Fibroblast of mammary gland (primary cell): ENCODE measurements around the gene SIX2.

Experiments used
- DNase-seq: peaks from one replicate; pipeline ENCODE4 v3.0.0-alpha.2; 2010; ENCODE audit warnings: low read depth
- H3K4me3 ChIP-seq: 2 replicates; pipeline ENCODE4 v1.5.1; 2011; ENCODE audit warnings: low read depth, mild to moderate bottlenecking, low read length, moderate library complexity; ENCODE audit not compliant: control insufficient read depth
- TF ChIP-seq, protein P1 (sequence below): conservative IDR thresholded peaks from 2 replicates; pipeline ENCODE4 v1.5.1; 2011; ENCODE audit warnings: low read depth, low read length, inconsistent platforms; ENCODE audit not compliant: control insufficient read depth, insufficient read depth

SIX2 gene

DNA sequence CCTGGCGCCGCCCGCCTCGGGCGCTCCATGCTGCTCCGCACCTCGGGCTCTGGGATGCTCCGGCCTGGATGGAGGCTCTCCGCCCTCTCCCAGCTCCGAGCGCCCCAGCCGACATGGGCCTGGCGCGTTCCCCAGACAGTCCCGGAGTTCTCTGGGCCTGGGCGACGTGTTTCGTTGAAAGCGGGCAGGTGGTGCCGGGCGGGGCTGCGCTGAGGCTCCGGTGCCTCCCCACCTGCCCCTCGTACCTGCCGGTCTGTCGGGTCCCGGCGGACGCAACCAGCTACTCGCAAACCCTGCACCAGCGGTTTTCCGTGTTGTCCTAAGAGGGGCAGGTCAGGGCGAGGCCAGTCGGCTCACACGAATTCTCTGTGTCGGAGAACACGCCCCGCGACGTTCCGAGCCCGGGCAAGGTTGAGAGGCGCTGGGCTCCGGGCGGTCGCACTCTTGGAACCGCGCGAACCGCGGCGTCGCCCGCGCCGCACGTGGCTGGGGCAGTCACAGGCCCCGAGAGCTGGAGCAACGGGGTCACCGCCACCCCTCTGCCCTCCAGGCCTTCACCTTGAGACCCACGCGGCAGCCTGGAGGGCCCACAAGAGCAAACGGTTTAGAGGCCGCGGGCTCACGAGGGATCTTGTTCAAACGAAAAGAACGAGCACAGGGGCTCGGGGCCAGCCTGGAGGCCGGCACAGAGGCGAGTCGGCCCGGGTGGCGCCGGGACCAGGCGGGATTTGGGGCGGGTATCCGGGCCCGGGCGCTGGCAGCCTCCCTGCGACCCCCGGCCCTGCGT, 4.2 kb upstream of the SIX2 start:
- H3K4me3 ChIP-seq = peak overlapping the region; percentile 12
- no peak for DNase-seq
- TF ChIP-seq, protein P1, sequence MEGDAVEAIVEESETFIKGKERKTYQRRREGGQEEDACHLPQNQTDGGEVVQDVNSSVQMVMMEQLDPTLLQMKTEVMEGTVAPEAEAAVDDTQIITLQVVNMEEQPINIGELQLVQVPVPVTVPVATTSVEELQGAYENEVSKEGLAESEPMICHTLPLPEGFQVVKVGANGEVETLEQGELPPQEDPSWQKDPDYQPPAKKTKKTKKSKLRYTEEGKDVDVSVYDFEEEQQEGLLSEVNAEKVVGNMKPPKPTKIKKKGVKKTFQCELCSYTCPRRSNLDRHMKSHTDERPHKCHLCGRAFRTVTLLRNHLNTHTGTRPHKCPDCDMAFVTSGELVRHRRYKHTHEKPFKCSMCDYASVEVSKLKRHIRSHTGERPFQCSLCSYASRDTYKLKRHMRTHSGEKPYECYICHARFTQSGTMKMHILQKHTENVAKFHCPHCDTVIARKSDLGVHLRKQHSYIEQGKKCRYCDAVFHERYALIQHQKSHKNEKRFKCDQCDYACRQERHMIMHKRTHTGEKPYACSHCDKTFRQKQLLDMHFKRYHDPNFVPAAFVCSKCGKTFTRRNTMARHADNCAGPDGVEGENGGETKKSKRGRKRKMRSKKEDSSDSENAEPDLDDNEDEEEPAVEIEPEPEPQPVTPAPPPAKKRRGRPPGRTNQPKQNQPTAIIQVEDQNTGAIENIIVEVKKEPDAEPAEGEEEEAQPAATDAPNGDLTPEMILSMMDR = no peak

DNA sequence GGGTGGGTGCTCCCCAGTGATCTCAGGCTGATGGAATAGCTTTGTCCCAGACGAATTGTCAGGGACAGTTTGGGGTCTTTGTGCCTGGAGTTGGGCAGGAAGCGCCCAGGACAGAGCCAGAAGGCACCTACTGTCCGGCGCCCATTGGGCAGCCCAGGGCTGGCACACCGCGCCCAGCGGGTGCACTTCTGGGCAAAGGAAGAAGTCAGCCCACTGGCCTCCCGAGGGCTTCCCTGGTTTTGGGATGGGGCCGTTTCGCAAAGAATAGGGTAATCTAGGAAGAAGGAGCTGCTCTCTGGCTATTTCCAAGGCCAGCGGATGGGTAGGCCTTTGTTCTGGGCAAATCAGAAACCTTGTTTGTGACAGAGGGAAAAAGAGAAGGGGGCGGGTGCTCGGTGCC, 3.5 kb upstream of the SIX2 start:
- TF ChIP-seq, protein P1 = no peak
- H3K4me3 ChIP-seq = no peak overlapping the region
- DNase-seq = no peak

DNA sequence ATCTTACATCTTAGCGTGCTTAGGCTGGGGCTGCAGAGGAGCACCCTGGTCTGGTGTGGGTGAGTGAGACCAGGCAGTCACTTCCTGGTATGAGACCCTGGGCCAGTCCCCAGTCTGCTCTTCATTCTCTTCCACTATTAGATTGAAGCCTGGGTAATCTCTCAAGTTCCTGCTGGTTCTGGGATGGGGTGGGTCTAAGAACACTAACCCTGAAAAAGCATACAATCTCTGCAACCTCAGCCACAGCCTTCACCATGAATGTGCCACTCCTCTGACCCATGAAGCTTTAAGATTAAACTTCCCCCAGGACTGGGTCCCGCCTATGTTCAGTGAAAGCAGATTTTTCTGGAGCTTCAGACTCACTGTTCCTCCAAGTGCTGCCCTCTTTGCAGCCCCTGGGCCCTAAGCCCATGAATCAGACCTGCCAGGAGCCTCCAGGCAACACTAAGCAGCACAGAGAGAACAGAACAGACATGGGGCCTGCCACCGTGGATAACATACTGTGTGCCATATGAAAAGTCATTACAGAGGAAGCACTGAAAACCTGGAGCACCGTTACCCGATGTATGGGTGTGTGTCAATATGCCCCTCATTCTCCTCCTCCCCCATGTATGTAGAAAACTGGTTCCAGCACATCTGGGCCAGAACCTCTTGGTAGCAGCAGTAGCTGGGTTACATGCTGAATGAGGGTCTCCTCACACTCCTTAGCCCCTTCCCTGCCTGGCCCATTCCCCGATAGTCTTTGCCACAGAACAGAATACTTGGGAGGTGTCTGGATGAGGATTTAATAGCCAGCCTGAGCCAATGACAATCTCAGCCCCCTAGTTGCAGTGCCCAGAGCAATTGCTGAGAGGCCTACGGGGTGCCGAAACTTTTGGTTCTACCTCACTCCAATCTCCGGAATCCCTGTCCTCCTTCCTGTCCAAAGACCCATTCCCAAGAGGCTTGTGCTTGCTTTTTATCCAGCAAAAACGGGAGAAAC, 2.7 kb upstream of the SIX2 start:
- no peak overlapping the region for H3K4me3 ChIP-seq
- DNase-seq = peak; percentile 24
- TF ChIP-seq, protein P1 = no peak

GRCh38 chr2:45011121-45011520, 1.9 kb upstream of the SIX2 start:
- no peak overlapping the region for H3K4me3 ChIP-seq
- TF ChIP-seq, protein P1 = no peak
- no peak for DNase-seq

DNA sequence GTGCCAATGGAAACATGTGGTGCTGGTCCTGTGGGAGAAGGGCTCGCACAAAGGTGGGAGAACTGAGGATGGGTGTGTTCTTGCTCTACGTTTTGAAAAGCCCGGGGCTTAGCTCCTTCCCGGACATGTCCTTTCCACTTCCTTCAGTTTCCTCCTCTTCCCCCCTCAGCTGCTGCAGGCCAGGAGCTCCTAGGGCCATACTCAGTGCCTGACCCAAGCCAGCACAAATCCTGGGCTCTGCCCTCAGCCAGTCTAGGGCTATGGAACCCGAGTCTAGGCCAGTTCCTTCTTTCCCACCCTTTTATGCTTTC, 1.4 kb upstream of the SIX2 start:
- DNase-seq = peak; percentile 17
- peak overlapping the region; percentile 62 for H3K4me3 ChIP-seq
- TF ChIP-seq, protein P1 = no peak

DNA sequence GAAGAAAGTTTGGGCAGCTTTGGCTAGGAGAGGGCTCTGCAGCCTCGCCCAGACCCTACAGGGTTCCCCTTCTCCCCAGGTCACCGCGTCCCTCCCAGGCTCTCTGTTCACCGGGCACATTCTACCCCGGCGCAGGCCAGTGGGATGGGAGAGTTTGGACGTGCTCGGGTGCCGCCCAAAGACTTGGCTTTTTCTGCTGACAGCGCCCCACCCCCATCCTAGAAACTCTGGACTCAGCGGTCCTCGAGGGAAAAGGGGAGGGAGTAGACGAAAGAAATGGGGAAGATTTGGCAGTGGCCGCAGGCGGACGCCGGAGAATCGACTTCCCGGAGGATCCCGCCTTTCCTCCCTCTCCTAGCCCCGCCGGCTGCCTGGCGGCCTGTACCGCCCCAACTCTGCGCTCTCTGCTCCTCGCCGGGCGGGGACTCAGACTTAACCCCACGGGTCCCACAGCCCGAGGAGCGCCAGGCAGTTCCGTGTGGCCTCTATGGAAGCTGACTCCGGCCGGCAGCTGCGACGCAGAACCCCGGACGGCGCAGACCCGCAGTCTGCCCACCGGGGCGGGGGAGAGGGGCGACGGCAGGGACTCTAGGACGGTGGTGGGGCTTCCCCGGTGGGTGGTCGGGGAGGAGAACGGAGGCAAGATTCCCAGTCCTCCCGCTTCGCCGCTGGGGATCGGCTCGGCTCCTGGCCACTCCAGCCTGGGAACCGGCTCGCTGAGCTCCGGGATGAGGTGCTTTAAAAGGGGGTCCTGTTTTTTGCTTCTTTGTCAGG, 863 bp upstream of the SIX2 start:
- peak overlapping the region; percentile 62 for H3K4me3 ChIP-seq
- TF ChIP-seq, protein P1 = no peak
- peak; percentile 87 for DNase-seq
